Panc1 (cell line): ENCODE data around the gene ERVV-1. TPM values are rescaled to one million over a fixed set of nuclear protein-coding genes. Genes with fewer than 3 reads are reported as not detected.
"Not testable (repeated sequence)": the region's sequence is repeated elsewhere in the genome, so short reads cannot be mapped to it uniquely, and the experiment has no call there.

Experiments
- ATAC-seq: fragments of 200-7000 bp; cut with Tn5 transposase; 2 replicates; pipeline ENCODE4 v1.9.1; 2020; ENCODE audit warnings: mild to moderate bottlenecking, moderate library complexity
- BruUV-seq: library from RNA; stranded (reverse); fragments of 400-500 nt; replicated peaks from 2 replicates; lab custom pipeline; 2021; lab: Mats Ljungman, UMichigan
- CTCF ChIA-PET: fragments of 300-600 bp; sonication (Branson Sonifier 250); formaldehyde crosslinking; loops from one replicate; lab custom pipeline; 2022; ENCODE audit warnings: antibody characterized with exemption; lab: Charles Lee
- POLR2A ChIA-PET: fragments of 300-600 bp; sonication (Branson Sonifier 250); formaldehyde crosslinking; loops from one replicate; lab custom pipeline; 2022; ENCODE audit warnings: antibody characterized with exemption; lab: Charles Lee
- DNase-seq: peaks from one replicate; pipeline ENCODE4 v3.0.0-alpha.2; 2010; ENCODE audit warnings: low read depth, low spot score
- H3K27ac ChIP-seq: 2 replicates; pipeline ENCODE4 v1.5.1; 2011; ENCODE audit warnings: mild to moderate bottlenecking, low read length, inconsistent platforms
- H3K27me3 ChIP-seq: fragments of 200-500 bp; sonication (Bioruptor generic); 2 replicates; pipeline ENCODE4 v1.6.0; 2014; ENCODE audit warnings: low read length, inconsistent platforms; ENCODE audit not compliant: control insufficient read depth, insufficient read depth
- H3K36me3 ChIP-seq: fragments of 200-500 bp; sonication (Bioruptor generic); 2 replicates; pipeline ENCODE4 v1.5.1; 2014; ENCODE audit warnings: inconsistent platforms, mild to moderate bottlenecking, low read length, moderate library complexity; ENCODE audit not compliant: control insufficient read depth, insufficient read depth
- H3K4me1 ChIP-seq: 2 replicates; pipeline ENCODE4 v1.5.1; 2011; ENCODE audit warnings: inconsistent platforms, mild to moderate bottlenecking, low read length, moderate library complexity; ENCODE audit not compliant: control insufficient read depth, insufficient read depth
- H3K4me3 ChIP-seq, 2 experiments: 2 replicates each; pipeline ENCODE4 v1.5.1; 2011 to 2012; ENCODE audit warnings: low read depth in 2 of 2, low read length in 2 of 2, mild to moderate bottlenecking in 2 of 2, inconsistent platforms in 1 of 2, moderate library complexity in 1 of 2
- H3K9me3 ChIP-seq: fragments of 200-500 bp; sonication (Bioruptor generic); 2 replicates; pipeline ENCODE4 v1.5.1; 2014; ENCODE audit warnings: low read depth, mild to moderate bottlenecking, inconsistent platforms, low read length, moderate library complexity; ENCODE audit not compliant: control insufficient read depth, insufficient read depth
- CTCF ChIP-seq: fragments of 450-650 bp; IDR thresholded peaks from 2 replicates; pipeline ENCODE4 v1.5.1; 2017; ENCODE audit warnings: mild to moderate bottlenecking
- POLR2AphosphoS5 ChIP-seq: IDR thresholded peaks from 2 replicates; pipeline ENCODE4 v1.6.1; 2012; ENCODE audit warnings: mild to moderate bottlenecking, low read depth, low read length, moderate library complexity
- REST ChIP-seq, 2 experiments: IDR thresholded peaks; 2 replicates each; pipeline ENCODE4 v1.6.1; 2011 to 2012; ENCODE audit warnings: low read depth in 2 of 2, control low read depth in 1 of 2, low read length in 1 of 2, mild to moderate bottlenecking in 1 of 2, moderate library complexity in 1 of 2; ENCODE audit not compliant: insufficient read depth in 1 of 2
- SIN3A ChIP-seq: IDR thresholded peaks from 2 replicates; pipeline ENCODE4 v1.6.1; 2012; ENCODE audit warnings: low read depth, mild to moderate bottlenecking, low read length, moderate library complexity, borderline replicate concordance; ENCODE audit not compliant: insufficient read depth
- TCF7L2 ChIP-seq: IDR thresholded peaks from 2 replicates; pipeline ENCODE4 v1.6.1; 2011; ENCODE audit warnings: mild to moderate bottlenecking, low read depth, low read length, inconsistent platforms
- in situ Hi-C: cut with HindIII; loops from 2 replicates; pipeline ENCODE4 v1.10.0; 2016; ENCODE audit warnings: low sequenced_read_pairs, low pct_unique_long_range_greater_than_20kb
- intact Hi-C: fragments of 100-400 bp; cut with micrococcal nuclease; formaldehyde crosslinking; loops from one replicate; pipeline ENCODE4 v1.10.0; 2022; ENCODE audit not compliant: unreplicated experiment
- total RNA-seq: library from RNA; stranded (reverse); gene quantifications from one replicate; pipeline ENCODE4 v1.2.1, GENCODE V29; 2021; ENCODE audit not compliant: unreplicated experiment

Gene ERVV-1
- total RNA-seq, 1 experiment from 2014 or later = not detected

DNA sequence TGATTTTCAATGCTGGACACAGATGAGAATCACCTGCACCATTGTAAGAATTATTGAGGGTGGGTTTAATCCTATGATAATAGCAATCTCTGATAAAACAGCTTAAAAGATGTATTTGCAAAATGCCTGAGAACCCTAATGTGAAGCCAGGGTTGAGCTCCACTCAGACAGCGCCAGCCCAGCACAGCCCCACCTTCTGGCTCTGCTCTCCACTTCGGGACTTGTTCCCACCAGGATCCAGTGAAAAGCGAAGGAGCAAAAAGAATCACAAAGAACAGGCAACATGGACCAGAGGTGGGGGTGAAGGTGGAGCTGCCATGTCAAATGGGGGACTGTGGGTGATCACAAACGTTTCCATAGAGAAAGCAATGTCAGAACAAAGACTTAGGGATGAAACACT lies 32.4 kb upstream of the ERVV-1 start:
- CTCF ChIA-PET = no interaction called here
- intact Hi-C loops = no loop called here
- Histone ChIP-seq H3K4me1 (no peaks in the 10 kb centered on the region), H3K27ac (no peak overlapping the region), H3K4me3 (no peak overlapping the region), H3K9me3 (peaks cover 7% of the 10 kb centered on the region; the same call in 1 of the 2 replicates), H3K27me3 (no peaks in the 10 kb centered on the region), H3K36me3 (no peaks in the 10 kb centered on the region)
- no TSS peak for BruUV-seq
- no peak for ATAC-seq
- POLR2A ChIA-PET = no interaction called here
- no peak for DNase-seq
- TF ChIP-seq TCF7L2 (no peak), REST (IDR thresholded peaks at IDR 0.05; ENCODE audit: insufficient read depth in 1 of 2, low read depth in 2 of 2, low read length in 1 of 2) (no peak), POLR2AphosphoS5 (no peak), CTCF (no peak), SIN3A (no peak)
- in situ Hi-C loops = no loop called here

- not testable (repeated sequence) for ATAC-seq, H3K9me3 ChIP-seq
Measured at GRCh38 chr19:52983167-52983566, 30.6 kb upstream of the ERVV-1 start.

GRCh38 chr19:52987221-52987620 lies 26.5 kb upstream of the ERVV-1 start:
- Histone ChIP-seq H3K4me3 (no peak overlapping the region), H3K27ac (no peak overlapping the region), H3K36me3 (no peaks in the 10 kb centered on the region), H3K27me3 (no peaks in the 10 kb centered on the region), H3K9me3 (peaks cover 7% of the 10 kb centered on the region; the same call in 1 of the 2 replicates), H3K4me1 (peaks cover 10% of the 10 kb centered on the region)
- DNase-seq = no peak
- ATAC-seq = no peak
- no peak for TF ChIP-seq SIN3A
- no peak for TF ChIP-seq REST (IDR thresholded peaks at IDR 0.05; ENCODE audit: insufficient read depth in 1 of 2, low read depth in 2 of 2, low read length in 1 of 2)
- no peak for TF ChIP-seq CTCF
- TF ChIP-seq TCF7L2 = no peak
- TF ChIP-seq POLR2AphosphoS5 = no peak
- BruUV-seq = no TSS peak
- ChIA-PET POLR2A (no interaction called here), CTCF (no interaction called here)
- in situ Hi-C loops (no loop called here), intact Hi-C loops (no loop called here)

More at GRCh38 chr19:52983167-52983566, 30.6 kb upstream of the ERVV-1 start:
- DNase-seq, H3K4me1 ChIP-seq, POLR2A ChIA-PET, CTCF ChIA-PET, intact Hi-C loops, H3K36me3 ChIP-seq, H3K27ac ChIP-seq, H3K4me3 ChIP-seq, H3K27me3 ChIP-seq, BruUV-seq, in situ Hi-C loops: not testable (repeated sequence)
